Osteoblast (primary cell): ENCODE data around the gene CYP46A1. TPM values are rescaled to one million over a fixed set of nuclear protein-coding genes. Genes with fewer than 3 reads are reported as not detected.
A peak's percentile ranks its signal among the peaks of the same experiment; 100 is the strongest.

Source experiments
- DNase-seq: peaks from one replicate; pipeline ENCODE4 v3.0.0; 2011; ENCODE audit warnings: low spot score, mixed read lengths; ENCODE audit not compliant: insufficient read length; ENCODE audit errors: missing footprints
- H2AFZ ChIP-seq: 2 replicates; pipeline ENCODE4 v1.6.0; 2011; ENCODE audit warnings: mild to moderate bottlenecking, low read length
- H3K27ac ChIP-seq: 2 replicates; pipeline ENCODE4 v1.5.1; 2011; ENCODE audit warnings: mild to moderate bottlenecking, low read depth, low read length, moderate library complexity
- H3K27me3 ChIP-seq: 2 replicates; pipeline ENCODE4 v1.6.0; 2012; ENCODE audit warnings: mild to moderate bottlenecking, control low read depth, inconsistent platforms, low read length, moderate library complexity; ENCODE audit not compliant: insufficient read depth
- H3K36me3 ChIP-seq: 2 replicates; pipeline ENCODE4 v1.5.1; 2011; ENCODE audit warnings: mild to moderate bottlenecking, low read length, control low read depth, moderate library complexity; ENCODE audit not compliant: insufficient read depth
- H3K4me1 ChIP-seq: 2 replicates; pipeline ENCODE4 v1.5.1; 2011; ENCODE audit warnings: mild to moderate bottlenecking, low read length, control low read depth, moderate library complexity; ENCODE audit not compliant: insufficient read depth
- H3K4me2 ChIP-seq: 2 replicates; pipeline ENCODE4 v1.6.0; 2011; ENCODE audit warnings: mild to moderate bottlenecking, low read length; ENCODE audit not compliant: insufficient read depth
- H3K4me3 ChIP-seq: fragments of 200-600 bp; sonication (generic); 3 replicates; pipeline ENCODE4 v1.5.1; 2012; ENCODE audit warnings: mild to moderate bottlenecking, low read length, inconsistent platforms; ENCODE audit not compliant: insufficient read depth
- H3K79me2 ChIP-seq: 2 replicates; pipeline ENCODE4 v1.6.0; 2012; ENCODE audit warnings: mild to moderate bottlenecking, low read length, control low read depth, inconsistent platforms; ENCODE audit not compliant: insufficient read depth
- H3K9me3 ChIP-seq: 2 replicates; pipeline ENCODE4 v1.5.1; 2011; ENCODE audit warnings: low read depth, low read length, control low read depth
- H4K20me1 ChIP-seq: 2 replicates; pipeline ENCODE4 v1.6.0; 2012; ENCODE audit warnings: mild to moderate bottlenecking, low read length, control low read depth; ENCODE audit not compliant: insufficient read depth
- CTCF ChIP-seq: IDR thresholded peaks from 2 replicates; pipeline ENCODE4 v1.5.1; 2011; ENCODE audit warnings: mild to moderate bottlenecking, low read depth, low read length, moderate library complexity; ENCODE audit errors: extremely low read depth
- total RNA-seq: library from RNA; depleted of rRNA; stranded (reverse); fragments of >200 nt; gene quantifications from 2 replicates; pipeline ENCODE4 v1.2.3, GENCODE V29; 2012

CYP46A1 gene
- total RNA-seq, 1 donor: 0.36 TPM

DNA sequence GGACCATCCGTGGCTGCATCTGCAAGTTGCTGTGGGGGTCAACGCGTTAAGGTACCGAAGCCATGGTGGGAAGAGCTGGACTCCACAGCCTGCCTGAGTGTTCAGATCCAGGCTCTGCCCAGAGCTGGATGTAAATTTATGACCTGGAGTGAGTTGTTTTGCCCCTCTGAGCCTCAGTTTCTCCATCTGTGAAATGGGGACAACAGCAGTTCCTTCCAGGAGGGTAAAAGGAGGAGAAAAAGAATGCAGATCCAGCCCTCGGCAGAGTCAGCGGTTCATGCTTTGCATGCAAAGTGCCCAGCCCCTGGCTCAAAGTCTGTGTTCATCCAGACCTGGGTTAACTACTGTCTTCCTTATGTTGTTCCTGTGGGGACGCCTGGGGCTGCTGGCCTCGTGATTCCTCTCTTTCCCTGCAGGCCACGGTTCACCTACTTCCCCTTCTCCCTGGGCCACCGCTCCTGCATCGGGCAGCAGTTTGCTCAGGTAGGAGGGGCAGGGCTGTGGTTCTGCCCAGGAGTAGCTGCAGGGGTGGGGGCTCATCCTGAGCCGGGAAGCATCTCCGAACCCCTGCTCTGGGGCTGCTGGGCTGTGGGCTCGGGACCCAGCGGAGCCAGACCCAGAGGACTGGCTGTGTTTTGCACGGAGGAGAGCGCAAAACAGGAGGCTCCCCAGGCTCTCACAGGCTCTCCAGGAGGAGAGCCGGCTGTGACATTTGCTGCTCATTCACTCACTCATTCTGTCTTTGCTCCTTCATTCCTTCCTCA lies 41.9 kb downstream of the CYP46A1 start:
- peaks cover 2% of the 10 kb centered on the region for H3K27me3 ChIP-seq
- no peak overlapping the region for H2AFZ ChIP-seq
- H3K36me3 ChIP-seq: no peaks in the 10 kb centered on the region
- H4K20me1 ChIP-seq: no peaks in the 10 kb centered on the region
- peak; percentile 79 for DNase-seq
- no peaks in the 10 kb centered on the region for H3K9me3 ChIP-seq
- H3K4me1 ChIP-seq: no peaks in the 10 kb centered on the region
- H3K79me2 ChIP-seq: no peaks in the 10 kb centered on the region
- H3K27ac ChIP-seq: no peak overlapping the region
- TF ChIP-seq CTCF: no peak
- no peak overlapping the region for H3K4me2 ChIP-seq
- H3K4me3 ChIP-seq: no peak overlapping the region

DNA sequence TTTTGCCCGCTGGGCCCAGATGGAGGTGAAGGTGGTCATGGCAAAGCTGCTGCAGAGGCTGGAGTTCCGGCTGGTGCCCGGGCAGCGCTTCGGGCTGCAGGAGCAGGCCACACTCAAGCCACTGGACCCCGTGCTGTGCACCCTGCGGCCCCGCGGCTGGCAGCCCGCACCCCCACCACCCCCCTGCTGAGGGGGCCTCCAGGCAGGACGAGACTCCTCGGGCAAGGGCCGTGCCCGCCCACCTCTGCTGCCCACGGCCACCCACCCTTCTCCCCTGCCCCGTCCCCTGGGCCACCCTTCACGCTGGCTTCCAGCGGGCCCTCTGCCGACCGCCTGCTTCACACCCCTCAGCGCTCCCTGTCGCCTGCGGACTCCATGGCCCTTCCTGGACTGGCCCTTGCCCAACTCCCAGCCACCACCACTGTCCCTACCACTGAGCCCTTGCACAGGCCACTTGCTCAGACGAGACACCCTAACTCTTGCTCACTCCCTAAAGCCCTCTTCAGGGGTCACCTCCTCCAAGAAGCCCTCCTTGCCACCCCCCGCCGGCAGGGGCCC lies 42.5 kb downstream of the CYP46A1 start:
- H4K20me1 ChIP-seq: no peaks in the 10 kb centered on the region
- no peaks in the 10 kb centered on the region for H3K79me2 ChIP-seq
- no peaks in the 10 kb centered on the region for H3K36me3 ChIP-seq
- no peak overlapping the region for H3K4me3 ChIP-seq
- no peaks in the 10 kb centered on the region for H3K9me3 ChIP-seq
- no peak for TF ChIP-seq CTCF
- no peak overlapping the region for H3K4me2 ChIP-seq
- DNase-seq: peak; percentile 38
- no peaks in the 10 kb centered on the region for H3K27me3 ChIP-seq
- no peak overlapping the region for H2AFZ ChIP-seq
- H3K4me1 ChIP-seq: no peaks in the 10 kb centered on the region
- H3K27ac ChIP-seq: no peak overlapping the region

DNA sequence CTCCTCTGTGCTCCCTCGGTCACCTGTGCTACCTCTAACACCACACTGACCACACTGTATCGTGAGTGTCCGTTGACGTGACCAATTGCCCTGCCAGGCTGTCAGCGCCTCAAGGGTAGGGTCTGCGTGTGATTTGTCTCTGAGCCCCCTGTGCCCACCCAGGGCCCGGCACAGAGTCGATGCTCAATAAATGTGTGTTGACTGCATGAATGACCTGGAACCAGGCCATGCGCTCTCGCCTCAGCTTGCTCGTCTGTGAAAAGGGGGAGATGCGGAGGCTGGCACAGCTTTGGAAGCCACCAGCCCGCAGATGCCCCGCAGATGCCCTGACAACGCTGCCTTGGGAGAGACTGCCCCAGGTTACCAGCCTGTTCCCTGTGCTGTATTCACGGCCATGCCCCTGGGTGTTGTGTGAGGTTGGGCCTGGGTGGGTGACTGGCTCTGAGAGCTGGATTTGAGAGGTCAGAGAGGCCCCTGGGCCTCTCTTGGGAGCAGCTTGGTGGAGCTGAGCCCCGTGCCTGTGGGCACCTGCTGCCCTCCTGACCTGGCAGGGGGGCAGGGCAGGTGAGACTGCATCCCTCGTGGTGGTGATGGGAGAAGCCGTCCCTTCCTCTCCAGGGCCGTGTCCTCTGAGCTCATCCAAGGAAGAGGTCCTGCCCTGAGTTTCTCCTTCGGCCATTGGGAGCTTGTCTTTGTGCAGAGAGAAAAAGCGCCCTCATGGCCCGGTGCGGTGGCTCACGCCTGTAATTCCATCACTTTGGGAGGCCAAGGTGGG lies 43.2 kb downstream of the CYP46A1 start:
- Histone ChIP-seq H3K4me1 (no peaks in the 10 kb centered on the region), H4K20me1 (no peaks in the 10 kb centered on the region), H3K27ac (no peak overlapping the region), H3K27me3 (no peaks in the 10 kb centered on the region), H3K36me3 (no peaks in the 10 kb centered on the region), H2AFZ (no peak overlapping the region), H3K79me2 (no peaks in the 10 kb centered on the region), H3K4me3 (no peak overlapping the region), H3K9me3 (no peaks in the 10 kb centered on the region), H3K4me2 (no peak overlapping the region)
- no peak for TF ChIP-seq CTCF
- DNase-seq: peak; percentile 69
